Astrocyte of the spinal cord (primary cell): ENCODE results near the gene CATSPERZ.
"Not testable (repeated sequence)": the region's sequence is repeated elsewhere in the genome, so short reads cannot be mapped to it uniquely, and the experiment has no call there.

Experiments
- DNase-seq: peaks from one replicate; pipeline ENCODE4 v3.0.0; 2011; ENCODE audit warnings: low read depth, low spot score
- H3K4me3 ChIP-seq: 2 replicates; pipeline ENCODE4 v1.5.1; 2011; ENCODE audit warnings: low read depth, mild to moderate bottlenecking, low read length, moderate library complexity
- in situ Hi-C: cut with HindIII; loops from 2 replicates; pipeline ENCODE4 v1.10.0; 2017; ENCODE audit warnings: low sequenced_read_pairs
- TF ChIP-seq, protein P1 (sequence below): IDR thresholded peaks from 2 replicates; pipeline ENCODE4 v1.5.1; 2012; ENCODE audit warnings: low read depth, mild to moderate bottlenecking, low read length, inconsistent platforms

The CATSPERZ gene

DNA sequence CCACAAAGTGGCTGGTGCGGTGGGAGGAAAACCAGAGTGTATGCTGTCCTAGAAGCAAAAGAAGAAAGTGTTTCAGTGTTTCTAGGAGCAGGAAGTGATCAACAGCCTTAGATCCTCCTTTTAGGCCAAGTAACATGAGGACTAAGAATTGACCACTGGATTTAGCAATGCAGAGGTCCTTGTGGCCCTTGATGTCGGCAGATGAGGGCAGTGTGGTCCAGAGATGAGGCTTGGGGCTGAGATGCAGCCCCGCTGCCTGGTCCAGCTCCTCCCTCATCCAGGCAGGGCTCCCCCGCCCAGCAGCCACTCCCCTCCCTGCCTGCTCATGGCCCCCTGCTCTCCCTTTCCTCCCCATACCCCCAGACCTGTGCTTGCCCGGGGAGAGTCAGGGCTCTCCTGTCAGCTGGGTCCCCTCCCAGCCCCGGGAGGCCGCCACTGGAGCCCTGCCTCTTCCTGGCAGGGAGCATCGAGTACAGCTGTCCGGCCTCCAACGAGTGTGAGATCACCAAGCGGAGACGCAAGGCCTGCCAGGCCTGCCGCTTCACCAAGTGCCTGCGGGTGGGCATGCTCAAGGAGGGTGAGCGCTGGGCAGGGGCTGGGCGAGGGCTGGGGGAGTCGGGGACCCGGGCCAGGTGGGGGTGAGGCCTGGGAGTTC lies 13.5 kb downstream of the CATSPERZ start:
- no peak for DNase-seq
- TF ChIP-seq, protein P1, sequence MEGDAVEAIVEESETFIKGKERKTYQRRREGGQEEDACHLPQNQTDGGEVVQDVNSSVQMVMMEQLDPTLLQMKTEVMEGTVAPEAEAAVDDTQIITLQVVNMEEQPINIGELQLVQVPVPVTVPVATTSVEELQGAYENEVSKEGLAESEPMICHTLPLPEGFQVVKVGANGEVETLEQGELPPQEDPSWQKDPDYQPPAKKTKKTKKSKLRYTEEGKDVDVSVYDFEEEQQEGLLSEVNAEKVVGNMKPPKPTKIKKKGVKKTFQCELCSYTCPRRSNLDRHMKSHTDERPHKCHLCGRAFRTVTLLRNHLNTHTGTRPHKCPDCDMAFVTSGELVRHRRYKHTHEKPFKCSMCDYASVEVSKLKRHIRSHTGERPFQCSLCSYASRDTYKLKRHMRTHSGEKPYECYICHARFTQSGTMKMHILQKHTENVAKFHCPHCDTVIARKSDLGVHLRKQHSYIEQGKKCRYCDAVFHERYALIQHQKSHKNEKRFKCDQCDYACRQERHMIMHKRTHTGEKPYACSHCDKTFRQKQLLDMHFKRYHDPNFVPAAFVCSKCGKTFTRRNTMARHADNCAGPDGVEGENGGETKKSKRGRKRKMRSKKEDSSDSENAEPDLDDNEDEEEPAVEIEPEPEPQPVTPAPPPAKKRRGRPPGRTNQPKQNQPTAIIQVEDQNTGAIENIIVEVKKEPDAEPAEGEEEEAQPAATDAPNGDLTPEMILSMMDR, result no peak
- in situ Hi-C loops, result no loop called here
- H3K4me3 ChIP-seq, result no peak overlapping the region

DNA sequence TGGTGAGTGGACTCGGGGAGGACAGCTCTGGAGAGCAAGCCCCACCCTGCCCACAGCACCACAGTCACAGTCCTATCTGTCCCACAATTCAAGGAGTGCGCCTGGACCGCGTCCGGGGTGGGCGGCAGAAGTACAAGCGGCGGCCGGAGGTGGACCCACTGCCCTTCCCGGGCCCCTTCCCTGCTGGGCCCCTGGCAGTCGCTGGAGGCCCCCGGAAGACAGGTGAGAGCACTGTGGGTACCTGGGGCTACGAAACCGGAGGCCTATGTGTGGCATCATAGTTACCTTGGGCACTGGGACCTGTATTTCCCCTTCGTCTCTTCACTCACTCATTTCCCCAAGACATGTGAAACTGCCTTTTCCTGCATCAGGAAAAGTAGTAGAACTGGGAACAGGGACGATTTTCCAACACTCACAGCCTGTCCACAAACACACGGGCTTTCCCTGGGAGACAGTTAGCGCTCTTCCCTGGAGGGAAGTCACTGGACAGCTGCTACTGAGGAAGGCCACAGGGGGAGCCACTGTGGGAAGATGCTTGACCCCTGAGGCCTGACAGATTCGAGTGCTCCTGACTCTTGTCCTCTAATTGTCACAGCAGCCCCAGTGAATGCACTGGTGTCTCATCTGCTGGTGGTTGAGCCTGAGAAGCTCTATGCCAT lies 14.1 kb downstream of the CATSPERZ start:
- TF ChIP-seq, protein P1, result peak; percentile 22
- no peak overlapping the region for H3K4me3 ChIP-seq
- no peak for DNase-seq
- in situ Hi-C loops, result no loop called here

DNA sequence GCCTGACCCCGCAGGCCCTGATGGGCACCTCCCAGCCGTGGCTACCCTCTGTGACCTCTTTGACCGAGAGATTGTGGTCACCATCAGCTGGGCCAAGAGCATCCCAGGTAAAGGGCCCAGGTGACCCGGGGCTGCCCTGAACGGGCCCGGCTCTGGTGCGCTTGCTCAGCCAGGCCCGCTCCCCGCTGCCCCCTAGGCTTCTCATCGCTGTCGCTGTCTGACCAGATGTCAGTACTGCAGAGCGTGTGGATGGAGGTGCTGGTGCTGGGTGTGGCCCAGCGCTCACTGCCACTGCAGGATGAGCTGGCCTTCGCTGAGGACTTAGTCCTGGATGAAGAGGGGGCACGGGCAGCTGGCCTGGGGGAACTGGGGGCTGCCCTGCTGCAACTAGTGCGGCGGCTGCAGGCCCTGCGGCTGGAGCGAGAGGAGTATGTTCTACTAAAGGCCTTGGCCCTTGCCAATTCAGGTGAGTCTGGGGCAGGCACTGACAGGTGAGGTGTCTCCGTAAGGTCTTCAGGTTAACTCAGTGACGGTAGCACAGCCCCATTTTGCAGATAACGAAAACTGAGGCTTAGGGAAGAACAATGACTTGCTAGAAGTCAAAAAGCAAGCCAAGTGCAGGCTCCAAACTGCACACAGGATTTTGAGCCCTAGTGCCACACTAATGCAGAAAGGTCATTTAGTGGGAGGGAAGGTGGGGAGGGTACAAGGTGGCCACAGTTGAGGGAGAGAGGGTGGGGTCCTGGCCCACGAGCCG lies 14.8 kb downstream of the CATSPERZ start:
- DNase-seq, result no peak
- TF ChIP-seq, protein P1, result no peak
- in situ Hi-C loops, result no loop called here

DNA sequence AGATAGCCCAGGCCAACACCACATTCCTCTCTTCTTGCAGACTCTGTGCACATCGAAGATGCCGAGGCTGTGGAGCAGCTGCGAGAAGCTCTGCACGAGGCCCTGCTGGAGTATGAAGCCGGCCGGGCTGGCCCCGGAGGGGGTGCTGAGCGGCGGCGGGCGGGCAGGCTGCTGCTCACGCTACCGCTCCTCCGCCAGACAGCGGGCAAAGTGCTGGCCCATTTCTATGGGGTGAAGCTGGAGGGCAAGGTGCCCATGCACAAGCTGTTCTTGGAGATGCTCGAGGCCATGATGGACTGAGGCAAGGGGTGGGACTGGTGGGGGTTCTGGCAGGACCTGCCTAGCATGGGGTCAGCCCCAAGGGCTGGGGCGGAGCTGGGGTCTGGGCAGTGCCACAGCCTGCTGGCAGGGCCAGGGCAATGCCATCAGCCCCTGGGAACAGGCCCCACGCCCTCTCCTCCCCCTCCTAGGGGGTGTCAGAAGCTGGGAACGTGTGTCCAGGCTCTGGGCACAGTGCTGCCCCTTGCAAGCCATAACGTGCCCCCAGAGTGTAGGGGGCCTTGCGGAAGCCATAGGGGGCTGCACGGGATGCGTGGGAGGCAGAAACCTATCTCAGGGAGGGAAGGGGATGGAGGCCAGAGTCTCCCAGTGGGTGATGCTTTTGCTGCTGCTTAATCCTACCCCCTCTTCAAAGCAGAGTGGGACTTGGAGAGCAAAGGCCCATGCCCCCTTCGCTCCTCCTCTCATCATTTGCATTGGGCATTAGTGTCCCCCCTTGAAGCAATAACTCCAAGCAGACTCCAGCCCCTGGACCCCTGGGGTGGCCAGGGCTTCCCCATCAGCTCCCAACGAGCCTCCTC lies 15.7 kb downstream of the CATSPERZ start:
- in situ Hi-C loops, H3K4me3 ChIP-seq: not testable (repeated sequence)

More for the DNA sequence above, 14.8 kb downstream of the CATSPERZ start:
- H3K4me3 ChIP-seq, result no peak overlapping the region

DNA sequence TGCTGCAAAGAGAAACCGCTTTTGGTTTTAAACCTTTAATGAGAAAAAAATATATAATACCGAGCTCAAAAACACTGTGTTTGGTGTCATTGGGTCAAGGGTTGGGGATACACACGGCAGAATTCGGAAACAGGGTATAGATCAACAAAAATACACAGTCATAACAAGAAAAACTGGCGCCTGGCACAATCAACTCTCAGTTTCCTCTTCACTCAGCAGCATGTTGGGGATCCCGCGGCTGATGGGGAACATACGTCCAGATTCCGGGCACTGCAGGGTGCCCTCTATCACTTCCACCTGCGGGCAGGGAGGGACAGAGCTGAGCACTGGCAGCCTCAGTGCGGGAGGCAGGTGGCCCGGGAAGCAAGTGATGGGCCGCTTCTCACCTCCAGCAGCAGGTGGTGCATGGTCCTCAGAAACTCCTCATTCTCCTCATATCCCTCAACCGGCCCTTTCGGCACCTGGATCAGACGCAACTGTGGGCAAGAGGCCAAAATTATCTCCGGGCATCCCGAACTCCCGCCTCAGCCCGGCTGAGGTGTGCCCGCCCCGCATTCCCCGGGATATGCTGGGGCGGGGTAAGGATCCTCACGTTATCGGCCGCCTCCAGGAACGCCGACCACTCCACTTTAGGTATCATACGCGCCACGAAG lies 16.6 kb downstream of the CATSPERZ start:
- TF ChIP-seq, protein P1, result peak; percentile 2
- no peak for DNase-seq
- in situ Hi-C loops, result no loop called here
- H3K4me3 ChIP-seq, result peak overlapping the region; percentile 97

More for the DNA sequence above, 15.7 kb downstream of the CATSPERZ start:
- DNase-seq, result not testable (repeated sequence)

DNA sequence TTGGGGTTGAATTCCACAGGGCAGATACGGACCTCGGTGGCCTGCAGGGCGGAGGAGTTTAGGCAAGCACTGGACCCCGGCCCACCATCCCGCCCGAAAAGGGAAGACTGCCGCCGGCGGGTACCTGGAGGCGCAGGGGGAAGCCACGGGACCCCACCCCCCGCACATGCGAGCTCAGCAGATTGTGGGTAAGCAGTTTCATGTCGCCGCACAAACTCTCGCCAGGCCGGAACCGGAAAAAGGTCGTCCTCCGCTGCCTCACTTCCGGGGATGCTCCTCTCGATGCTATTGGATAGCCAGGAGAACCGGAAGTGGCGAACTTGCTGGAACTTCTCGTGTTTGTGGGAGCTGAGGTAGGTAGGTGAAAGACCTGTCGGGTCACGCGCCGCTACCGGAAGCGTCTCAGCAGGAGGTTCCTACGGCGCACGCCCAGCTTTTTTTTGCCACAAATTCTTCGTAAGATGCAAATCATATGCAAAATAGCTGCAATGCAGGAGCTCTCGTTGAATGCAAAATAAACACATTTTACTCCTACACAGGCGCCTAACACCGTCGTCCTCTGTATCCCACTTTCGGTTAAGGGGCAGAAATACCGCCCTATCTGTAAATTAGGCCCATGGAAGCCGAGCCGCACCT lies 17.3 kb downstream of the CATSPERZ start, which contains the start of gene TRMT112:
TSS of gene TRMT112 (minus strand) at position 235 of the 636 bp plus-strand sequence. CDS start at position 202, 33 bp downstream.
- DNase-seq, result peak; percentile 97
- in situ Hi-C loops, result no loop called here
- H3K4me3 ChIP-seq, result peak within 1 kb of the TSS; percentile 97
- TF ChIP-seq, protein P1, result no peak
